Astrocyte (in vitro differentiated cells and primary cell): ENCODE results near the gene PTCD2. TPM values are rescaled to one million over a fixed set of nuclear protein-coding genes. Genes with fewer than 3 reads are reported as not detected.

Source experiments
- DNase-seq: peaks from one replicate; pipeline ENCODE4 v3.0.0-alpha.2; 2010; ENCODE audit warnings: low read depth
- FAIRE-seq: peaks from 2 replicates; lab custom pipeline; 2011; peaks lifted over from hg19 to GRCh38; lab: Jason Lieb, UNC
- H2AFZ ChIP-seq: 2 replicates; pipeline ENCODE4 v1.6.0; 2012; ENCODE audit warnings: low read depth, low read length, inconsistent platforms
- H3K27ac ChIP-seq: 2 replicates; pipeline ENCODE4 v1.5.1; 2011; ENCODE audit warnings: low read depth, low read length, inconsistent platforms
- H3K27me3 ChIP-seq: 2 replicates; pipeline ENCODE4 v1.6.0; 2011; ENCODE audit warnings: low read length, inconsistent platforms; ENCODE audit not compliant: insufficient read depth
- H3K36me3 ChIP-seq: 2 replicates; pipeline ENCODE4 v1.5.1; 2011; ENCODE audit warnings: low read length, inconsistent platforms; ENCODE audit not compliant: insufficient read depth
- H3K4me1 ChIP-seq: 2 replicates; pipeline ENCODE4 v1.5.1; 2011; ENCODE audit warnings: low read length, inconsistent platforms; ENCODE audit not compliant: insufficient read depth
- H3K4me2 ChIP-seq: 2 replicates; pipeline ENCODE4 v1.6.0; 2012; ENCODE audit warnings: low read length, inconsistent platforms
- H3K4me3 ChIP-seq: 2 replicates; pipeline ENCODE4 v1.5.1; 2011; ENCODE audit warnings: low read depth, mild to moderate bottlenecking, low read length, inconsistent platforms; ENCODE audit not compliant: insufficient read depth
- H3K79me2 ChIP-seq: 2 replicates; pipeline ENCODE4 v1.6.0; 2012; ENCODE audit warnings: mild to moderate bottlenecking, low read length, inconsistent platforms; ENCODE audit not compliant: insufficient read depth
- H3K9ac ChIP-seq: 2 replicates; pipeline ENCODE4 v1.6.0; 2012; ENCODE audit warnings: mild to moderate bottlenecking, low read length, inconsistent platforms
- H3K9me3 ChIP-seq: 2 replicates; pipeline ENCODE4 v1.5.1; 2012; ENCODE audit warnings: low read depth, mild to moderate bottlenecking, low read length, inconsistent platforms; ENCODE audit not compliant: insufficient read depth
- H4K20me1 ChIP-seq: 2 replicates; pipeline ENCODE4 v1.6.0; 2012; ENCODE audit warnings: low read length, inconsistent platforms; ENCODE audit not compliant: insufficient read depth
- H3K27ac Mint-ChIP-seq: one replicate; pipeline ENCODE4 v1.8.0; 2021; ENCODE audit warnings: mild to moderate bottlenecking, mixed read lengths; ENCODE audit not compliant: unreplicated experiment
- H3K27me3 Mint-ChIP-seq: one replicate; pipeline ENCODE4 v1.8.0; 2021; ENCODE audit warnings: low read depth, mixed read lengths; ENCODE audit not compliant: unreplicated experiment
- H3K36me3 Mint-ChIP-seq: one replicate; pipeline ENCODE4 v1.8.0; 2021; ENCODE audit warnings: low read depth, mixed read lengths; ENCODE audit not compliant: unreplicated experiment
- H3K4me1 Mint-ChIP-seq: one replicate; pipeline ENCODE4 v1.8.0; 2021; ENCODE audit warnings: low read depth, mixed read lengths; ENCODE audit not compliant: unreplicated experiment
- H3K4me3 Mint-ChIP-seq: one replicate; pipeline ENCODE4 v1.8.0; 2021; ENCODE audit warnings: mild to moderate bottlenecking, moderate library complexity, mixed read lengths; ENCODE audit not compliant: unreplicated experiment
- H3K9me3 Mint-ChIP-seq: one replicate; pipeline ENCODE4 v1.8.0; 2021; ENCODE audit warnings: mild to moderate bottlenecking, mixed read lengths; ENCODE audit not compliant: unreplicated experiment
- EZH2 ChIP-seq: IDR thresholded peaks from 2 replicates; pipeline ENCODE4 v1.6.1; 2012; ENCODE audit warnings: mild to moderate bottlenecking, low read length, inconsistent platforms; ENCODE audit not compliant: insufficient read depth
- total RNA-seq: library from RNA; stranded (reverse); gene quantifications from 2 replicates; pipeline ENCODE4 v1.2.1, GENCODE V29; 2021
- TF ChIP-seq, protein P1 (sequence below): IDR thresholded peaks from 2 replicates; pipeline ENCODE4 v1.5.1; 2011; ENCODE audit warnings: low read depth, mild to moderate bottlenecking, inconsistent platforms, low read length, moderate library complexity; ENCODE audit not compliant: insufficient read depth

Gene PTCD2
- total RNA-seq, 1 donor from 2014 or later = 11.4 TPM

DNA sequence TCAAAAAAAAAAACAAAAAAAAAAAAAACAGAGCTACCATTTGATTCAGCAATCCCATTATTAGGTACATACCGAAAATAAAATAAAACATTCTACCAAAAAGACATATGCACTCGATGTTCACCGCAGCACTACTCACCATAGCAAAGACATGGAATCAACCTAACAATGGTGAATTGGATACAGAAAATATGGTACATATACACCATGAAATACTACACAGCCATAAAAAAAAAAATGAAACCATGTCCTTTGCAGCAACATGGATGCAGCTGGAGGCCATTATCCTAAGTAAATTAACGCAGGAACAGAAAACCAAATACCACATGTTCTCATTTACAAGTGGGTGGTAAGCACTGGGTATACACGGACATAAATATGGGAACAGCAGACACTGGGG is 21.5 kb upstream of the PTCD2 start:
- Histone ChIP-seq H4K20me1 (peaks cover 16% of the 10 kb centered on the region), H3K9ac (no peak overlapping the region), H3K4me2 (no peak overlapping the region), H3K79me2 (peaks cover 46% of the 10 kb centered on the region), H2AFZ (no peak overlapping the region), H3K36me3 (peaks cover 17% of the 10 kb centered on the region), H3K4me1 (no peaks in the 10 kb centered on the region), H3K4me3 (no peak overlapping the region), H3K9me3 (no peaks in the 10 kb centered on the region), H3K27me3 (no peaks in the 10 kb centered on the region), H3K27ac (no peak overlapping the region)
- H3K9me3 Mint-ChIP-seq = peaks cover 2% of the 10 kb centered on the region
- TF ChIP-seq EZH2 = no peak
- TF ChIP-seq, protein P1, sequence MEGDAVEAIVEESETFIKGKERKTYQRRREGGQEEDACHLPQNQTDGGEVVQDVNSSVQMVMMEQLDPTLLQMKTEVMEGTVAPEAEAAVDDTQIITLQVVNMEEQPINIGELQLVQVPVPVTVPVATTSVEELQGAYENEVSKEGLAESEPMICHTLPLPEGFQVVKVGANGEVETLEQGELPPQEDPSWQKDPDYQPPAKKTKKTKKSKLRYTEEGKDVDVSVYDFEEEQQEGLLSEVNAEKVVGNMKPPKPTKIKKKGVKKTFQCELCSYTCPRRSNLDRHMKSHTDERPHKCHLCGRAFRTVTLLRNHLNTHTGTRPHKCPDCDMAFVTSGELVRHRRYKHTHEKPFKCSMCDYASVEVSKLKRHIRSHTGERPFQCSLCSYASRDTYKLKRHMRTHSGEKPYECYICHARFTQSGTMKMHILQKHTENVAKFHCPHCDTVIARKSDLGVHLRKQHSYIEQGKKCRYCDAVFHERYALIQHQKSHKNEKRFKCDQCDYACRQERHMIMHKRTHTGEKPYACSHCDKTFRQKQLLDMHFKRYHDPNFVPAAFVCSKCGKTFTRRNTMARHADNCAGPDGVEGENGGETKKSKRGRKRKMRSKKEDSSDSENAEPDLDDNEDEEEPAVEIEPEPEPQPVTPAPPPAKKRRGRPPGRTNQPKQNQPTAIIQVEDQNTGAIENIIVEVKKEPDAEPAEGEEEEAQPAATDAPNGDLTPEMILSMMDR = no peak
- FAIRE-seq (no peak), DNase-seq (no peak)
- no peak overlapping the region for H3K4me3 Mint-ChIP-seq
- H3K36me3 Mint-ChIP-seq = no peaks in the 10 kb centered on the region
- no peaks in the 10 kb centered on the region for H3K27me3 Mint-ChIP-seq
- peaks cover 8% of the 10 kb centered on the region for H3K4me1 Mint-ChIP-seq
- H3K27ac Mint-ChIP-seq = no peak overlapping the region

DNA sequence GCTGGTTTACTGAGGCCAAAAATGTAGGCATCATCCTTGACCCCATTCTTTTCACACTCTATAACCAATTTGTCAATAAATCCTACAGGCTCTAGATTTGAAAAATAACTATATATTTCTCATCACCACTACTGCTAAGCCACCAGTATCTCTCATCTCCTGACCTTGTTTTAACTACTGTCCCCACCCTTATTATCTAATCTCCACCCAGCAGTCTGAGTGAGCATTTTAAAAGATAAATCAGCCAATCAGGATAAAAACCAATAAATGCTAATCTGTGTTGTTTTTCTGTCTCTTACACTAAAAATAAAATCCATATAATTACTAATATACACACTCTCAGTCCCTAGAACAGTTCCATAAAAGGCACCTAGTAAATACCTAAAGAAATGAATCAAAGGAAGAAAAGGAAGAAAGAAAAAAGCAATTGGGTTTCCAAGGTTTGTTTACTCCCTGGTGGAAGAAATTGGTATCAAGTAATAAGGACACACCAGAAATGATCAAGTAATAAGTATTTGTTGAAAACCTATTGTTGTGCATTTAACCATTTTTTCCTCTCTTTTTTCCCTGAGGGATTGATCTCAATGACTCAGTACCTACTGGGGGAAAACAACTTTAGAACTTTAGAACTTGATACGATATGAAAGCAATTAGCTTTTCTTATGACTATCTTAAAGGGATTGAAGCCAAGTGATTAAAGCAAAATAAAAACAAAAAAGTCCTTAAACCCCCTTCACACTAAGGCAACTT is 19.4 kb upstream of the PTCD2 start:
- no peaks in the 10 kb centered on the region for H3K27me3 Mint-ChIP-seq
- H3K27ac Mint-ChIP-seq = no peak overlapping the region

More for the DNA sequence above, 19.4 kb upstream of the PTCD2 start:
- Mint-ChIP-seq H3K9me3 (peaks cover 2% of the 10 kb centered on the region), H3K4me3 (no peak overlapping the region), H3K36me3 (no peaks in the 10 kb centered on the region), H3K4me1 (peaks cover 14% of the 10 kb centered on the region)
- Histone ChIP-seq H3K9me3 (no peaks in the 10 kb centered on the region), H4K20me1 (peaks cover 16% of the 10 kb centered on the region), H3K27ac (no peak overlapping the region), H3K79me2 (peaks cover 66% of the 10 kb centered on the region), H3K9ac (no peak overlapping the region), H3K4me1 (no peaks in the 10 kb centered on the region), H3K4me3 (no peak overlapping the region), H3K27me3 (no peaks in the 10 kb centered on the region), H2AFZ (no peak overlapping the region), H3K36me3 (peaks cover 3% of the 10 kb centered on the region), H3K4me2 (no peak overlapping the region)
- FAIRE-seq (peak; percentile 23), DNase-seq (no peak)
- TF ChIP-seq, protein P1 = no peak
- TF ChIP-seq EZH2 = no peak
